OCI-LY3 (cell line): ENCODE results near the gene JADE2.

Experiments used
- EZH2phosphoT487 ChIP-seq: fragments of 200-600 bp; shearing (Covaris generic); IDR thresholded peaks from 2 replicates; pipeline ENCODE4 v1.6.1; 2018; ENCODE audit warnings: antibody characterized with exemption, mixed run types, low read depth
- TF ChIP-seq, protein P1 (sequence below): fragments of 200-600, 300-600 bp; sonication (generic); IDR thresholded peaks from 2 replicates; pipeline ENCODE4 v1.5.1; 2014; ENCODE audit warnings: antibody characterized with exemption, low read length, low read depth

DNA sequence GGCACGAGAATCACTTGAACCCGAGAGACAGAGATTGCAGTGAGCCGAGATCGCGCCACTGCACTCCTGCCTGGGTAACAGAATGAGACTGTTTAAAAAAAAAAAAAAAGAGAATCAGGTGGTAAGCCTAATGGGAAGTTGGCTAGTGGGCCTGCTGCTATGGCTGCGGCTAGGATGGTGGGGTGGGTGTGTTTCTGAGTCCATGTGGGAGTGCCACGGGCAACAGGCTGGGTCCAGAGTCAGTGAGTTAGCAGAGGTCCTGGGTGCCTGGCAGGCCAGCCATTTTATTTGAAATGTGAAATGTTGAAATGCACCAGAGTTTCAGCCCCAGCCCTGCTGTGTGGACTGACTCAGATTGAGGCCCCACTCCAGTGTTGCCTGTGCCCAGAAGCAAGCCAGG lies 37.8 kb downstream of the JADE2 start:
- TF ChIP-seq, protein P1, sequence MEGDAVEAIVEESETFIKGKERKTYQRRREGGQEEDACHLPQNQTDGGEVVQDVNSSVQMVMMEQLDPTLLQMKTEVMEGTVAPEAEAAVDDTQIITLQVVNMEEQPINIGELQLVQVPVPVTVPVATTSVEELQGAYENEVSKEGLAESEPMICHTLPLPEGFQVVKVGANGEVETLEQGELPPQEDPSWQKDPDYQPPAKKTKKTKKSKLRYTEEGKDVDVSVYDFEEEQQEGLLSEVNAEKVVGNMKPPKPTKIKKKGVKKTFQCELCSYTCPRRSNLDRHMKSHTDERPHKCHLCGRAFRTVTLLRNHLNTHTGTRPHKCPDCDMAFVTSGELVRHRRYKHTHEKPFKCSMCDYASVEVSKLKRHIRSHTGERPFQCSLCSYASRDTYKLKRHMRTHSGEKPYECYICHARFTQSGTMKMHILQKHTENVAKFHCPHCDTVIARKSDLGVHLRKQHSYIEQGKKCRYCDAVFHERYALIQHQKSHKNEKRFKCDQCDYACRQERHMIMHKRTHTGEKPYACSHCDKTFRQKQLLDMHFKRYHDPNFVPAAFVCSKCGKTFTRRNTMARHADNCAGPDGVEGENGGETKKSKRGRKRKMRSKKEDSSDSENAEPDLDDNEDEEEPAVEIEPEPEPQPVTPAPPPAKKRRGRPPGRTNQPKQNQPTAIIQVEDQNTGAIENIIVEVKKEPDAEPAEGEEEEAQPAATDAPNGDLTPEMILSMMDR = no peak
- no peak for TF ChIP-seq EZH2phosphoT487
